Stimulated activated naive CD8-positive, alpha-beta T cell treated with anti-CD3 and anti-CD28 coated beads, Interleukin-15, amount 100 ng/mL, for 72 hours (primary cell): Measurements from ENCODE around the gene INPP5J.
"Not testable (repeated sequence)": the region's sequence is repeated elsewhere in the genome, so short reads cannot be mapped to it uniquely, and the experiment has no call there.

Source experiments
- ATAC-seq: fragments of 150-1000 bp; cut with Tn5 transposase; 2 replicates; pipeline ENCODE4 v1.10.0; 2021; ENCODE audit warnings: mild to moderate bottlenecking, moderate library complexity
- DNase-seq, 2 donors: peaks; one replicate each; pipeline ENCODE4 v3.0.0; 2021 to 2022
- H3K27ac Mint-ChIP-seq, 2 donors: one replicate each; pipeline ENCODE4 v1.8.0; 2022; ENCODE audit warnings: mild to moderate bottlenecking in 2 of 2, mixed read lengths in 2 of 2, moderate library complexity in 2 of 2
- H3K27me3 Mint-ChIP-seq: one replicate; pipeline ENCODE4 v1.8.0; 2022; ENCODE audit warnings: mixed read lengths
- H3K4me1 Mint-ChIP-seq: one replicate; pipeline ENCODE4 v1.8.0; 2022; ENCODE audit warnings: mild to moderate bottlenecking, mixed read lengths
- H3K4me3 Mint-ChIP-seq, 2 donors: one replicate each; pipeline ENCODE4 v1.8.0; 2022; ENCODE audit warnings: mild to moderate bottlenecking in 2 of 2, mixed read lengths in 2 of 2, moderate library complexity in 1 of 2
- H3K9me3 Mint-ChIP-seq, 2 donors: one replicate each; pipeline ENCODE4 v1.8.0; 2022; ENCODE audit warnings: mixed read lengths in 2 of 2

Gene INPP5J

DNA sequence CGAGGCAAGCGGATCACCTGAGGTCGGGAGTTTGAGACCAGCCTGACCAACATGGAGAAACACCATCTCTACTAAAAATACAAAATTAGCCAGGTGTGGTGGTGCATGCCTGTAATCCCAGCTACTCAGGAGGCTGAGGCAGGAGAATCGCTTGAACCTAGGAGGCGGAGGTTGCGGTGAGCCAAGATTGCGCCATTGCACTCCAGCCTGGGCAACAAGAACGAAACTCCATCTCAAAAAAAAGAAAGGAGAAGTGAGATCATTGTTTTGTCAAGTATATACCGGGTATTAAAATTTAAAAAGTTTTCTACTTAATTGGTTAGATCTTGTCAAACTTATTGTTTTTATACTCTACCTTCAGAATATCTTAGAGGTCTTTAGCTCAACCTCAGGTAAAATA lies 49.0 kb downstream of the INPP5J start:
- H3K27me3 Mint-ChIP-seq, H3K9me3 Mint-ChIP-seq, ATAC-seq, H3K4me3 Mint-ChIP-seq, DNase-seq: not testable (repeated sequence)
- peaks cover 47% of the 10 kb centered on the region for H3K4me1 Mint-ChIP-seq
- H3K27ac Mint-ChIP-seq, result peak overlapping the region in 1 of 2 donors; percentile 60

DNA sequence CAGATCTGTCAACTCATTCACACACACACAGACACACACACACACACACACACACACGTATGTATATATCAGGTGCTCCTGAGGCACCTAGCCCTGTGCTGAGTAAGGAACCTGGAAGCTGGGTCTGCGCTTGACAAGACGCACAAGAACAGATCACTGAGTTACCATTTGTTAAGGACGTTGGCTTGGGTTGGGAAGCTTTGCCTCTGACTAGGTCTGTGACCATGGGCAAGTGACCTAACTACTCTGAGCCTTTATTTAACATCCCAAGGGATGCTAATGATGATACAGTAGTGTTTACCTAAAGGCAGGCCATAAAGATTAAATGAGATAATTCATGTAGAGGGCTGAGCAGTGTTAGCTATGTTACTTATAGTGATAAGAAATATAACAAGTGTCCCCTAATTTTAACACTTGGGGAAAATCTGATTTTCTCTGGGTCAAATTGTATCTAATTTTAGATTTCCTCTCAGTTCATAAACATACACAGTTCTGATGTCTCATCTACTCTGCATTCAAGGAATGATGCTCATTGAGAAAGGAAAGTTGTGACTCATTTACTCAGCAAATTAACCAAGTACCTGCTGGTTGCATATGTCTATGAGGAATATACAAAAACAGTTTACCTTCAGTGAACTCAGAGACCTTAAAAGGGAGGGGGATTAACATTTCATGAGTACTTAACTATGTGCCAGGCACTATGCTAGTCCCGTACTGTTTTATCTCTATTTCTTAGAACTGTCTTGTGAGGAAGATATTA lies 50.8 kb downstream of the INPP5J start:
- ATAC-seq (peak; percentile 90), DNase-seq (no peak)
- no peaks in the 10 kb centered on the region for H3K27me3 Mint-ChIP-seq
- H3K4me3 Mint-ChIP-seq, result peak overlapping the region; percentile 26 to 48
- H3K9me3 Mint-ChIP-seq, result no peaks in the 10 kb centered on the region
- H3K4me1 Mint-ChIP-seq, result peaks cover 42% of the 10 kb centered on the region
- peak overlapping the region in 1 of 2 donors; percentile 71 for H3K27ac Mint-ChIP-seq

- Mint-ChIP-seq H3K4me1 (peaks cover 47% of the 10 kb centered on the region), H3K9me3 (peaks cover 0 to 4% of the 10 kb centered on the region in 2 donors), H3K27ac (no peak overlapping the region), H3K27me3 (no peaks in the 10 kb centered on the region), H3K4me3 (no peak overlapping the region)
- DNase-seq (no peak), ATAC-seq (no peak)
These were observed 54.2 kb downstream of the INPP5J start for GRCh38 chr22:31176923-31177322.

- peaks cover 43% of the 10 kb centered on the region for H3K4me1 Mint-ChIP-seq
- peaks cover 0 to 4% of the 10 kb centered on the region in 2 donors for H3K9me3 Mint-ChIP-seq
- ATAC-seq (no peak), DNase-seq (no peak)
- no peak overlapping the region for H3K27ac Mint-ChIP-seq
- H3K4me3 Mint-ChIP-seq, result no peak overlapping the region
- H3K27me3 Mint-ChIP-seq, result no peaks in the 10 kb centered on the region
These were observed 54.8 kb downstream of the INPP5J start for GRCh38 chr22:31177420-31178162.

GRCh38 chr22:31178859-31179258 lies 56.1 kb downstream of the INPP5J start:
- peaks cover 30% of the 10 kb centered on the region for H3K4me1 Mint-ChIP-seq
- no peak overlapping the region for H3K4me3 Mint-ChIP-seq
- H3K9me3 Mint-ChIP-seq, result peaks cover 0 to 4% of the 10 kb centered on the region in 2 donors
- DNase-seq (no peak), ATAC-seq (no peak)
- no peak overlapping the region for H3K27ac Mint-ChIP-seq
- H3K27me3 Mint-ChIP-seq, result no peaks in the 10 kb centered on the region

GRCh38 chr22:31179345-31179744 lies 56.6 kb downstream of the INPP5J start:
- H3K27me3 Mint-ChIP-seq, result no peaks in the 10 kb centered on the region
- H3K4me1 Mint-ChIP-seq, result peaks cover 25% of the 10 kb centered on the region
- H3K4me3 Mint-ChIP-seq, result no peak overlapping the region
- DNase-seq (no peak), ATAC-seq (no peak)
- H3K9me3 Mint-ChIP-seq, result peaks cover 0 to 4% of the 10 kb centered on the region in 2 donors
- H3K27ac Mint-ChIP-seq, result no peak overlapping the region

DNA sequence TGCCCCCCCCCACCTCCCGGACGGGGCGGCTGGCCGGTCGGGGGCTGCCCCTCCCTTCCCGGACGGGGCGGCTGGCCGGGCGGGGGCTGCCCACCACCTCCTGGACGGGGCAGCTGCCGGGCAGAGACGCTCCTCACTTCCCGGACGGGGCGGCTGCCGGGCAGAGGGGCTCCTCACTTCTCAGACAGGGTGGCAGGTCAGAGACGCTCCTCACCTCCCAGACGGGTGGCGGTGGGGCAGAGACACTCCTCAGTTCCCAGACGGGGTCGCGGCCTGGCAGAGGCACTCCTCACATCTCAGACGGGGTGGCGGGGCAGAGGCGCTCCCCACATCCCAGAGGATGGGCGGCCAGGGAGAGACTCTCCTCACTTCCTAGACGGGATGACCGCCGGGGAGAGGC lies 61.2 kb downstream of the INPP5J start:
- Mint-ChIP-seq H3K27me3 (no peaks in the 10 kb centered on the region), H3K9me3 (peaks cover 0 to 4% of the 10 kb centered on the region in 2 donors), H3K27ac (no peak overlapping the region), H3K4me3 (no peak overlapping the region), H3K4me1 (peaks cover 9% of the 10 kb centered on the region)
- ATAC-seq (no peak), DNase-seq (no peak)
